Measurements from ENCODE around the gene SDCBP2. TPM values are rescaled to one million over a fixed set of nuclear protein-coding genes. Genes with fewer than 3 reads are reported as not detected.

Gene SDCBP2
- total and polyA plus RNA-seq, 10 of the 15 experiments (the other 5 are each of a cell fraction or from before 2014, with no cell fraction given), result 0.16 to 2.4 (median 1.1) TPM; not detected in 1

GRCh38 chr20:1323830-1324597, 4.9 kb downstream of the SDCBP2 start:
- FAIRE-seq, result no peak
- Histone ChIP-seq H3K9ac (ENCODE audit: control insufficient read depth, insufficient read depth, low read length) (no peak overlapping the region), H2AFZ (ENCODE audit: control insufficient read depth, low read depth, low read length) (no peak overlapping the region), H3K79me2 (ENCODE audit: control insufficient read depth, insufficient read depth, low read length) (peaks cover 37% of the 10 kb centered on the region), H3K4me3 (no peak overlapping the region), H3K4me2 (ENCODE audit: control insufficient read depth, insufficient read depth) (no peak overlapping the region; the same call in 1 of the 2 replicates), H3K27me3 (replicated peaks in 1 of 2; ENCODE audit: control insufficient read depth in 2 of 2, insufficient read depth in 2 of 2, low read length in 1 of 2) (no peaks in the 10 kb centered on the region), H4K20me1 (ENCODE audit: control insufficient read depth, insufficient read depth) (no peaks in the 10 kb centered on the region), H3K9me3 (replicated peaks; ENCODE audit: control insufficient read depth, insufficient read depth, low read length) (no peaks in the 10 kb centered on the region; the same call in 2 of the 3 replicates), H3K36me3 (ENCODE audit: control insufficient read depth in 2 of 2, insufficient read depth in 2 of 2, low read length in 1 of 2) (no peaks in the 10 kb centered on the region), H3K4me1 (ENCODE audit: control insufficient read depth, insufficient read depth, low read length) (peaks cover 27% of the 10 kb centered on the region), H3K27ac (ENCODE audit: control insufficient read depth, insufficient read depth) (no peak overlapping the region)
- CTCF ChIA-PET, result interaction anchor here (1.0 to 7.6 kb wide), 6 partner anchors 9 to 113 kb away, joined by 3 to 55 read pairs (median 6); partner anchors contain the start of gene FKBP1A
- SMC1A ChIA-PET (ENCODE audit: uncharacterized antibody, unreplicated experiment), result interaction anchor here (0.7 to 2.9 kb wide), 7 partner anchors 9 to 143 kb away, joined by 3 to 11 read pairs (median 4); partner anchors contain the start of gene FKBP1A
- RAD21 ChIA-PET (ENCODE audit: unreplicated experiment), result interaction anchor here (1.6 kb wide), 1 partner anchor 111 kb away, joined by 4 read pairs; no protein-coding TSS in a partner anchor
- ATAC-seq, result no peak
- POLR2A ChIA-PET, result interaction anchor here (1.1 to 7.0 kb wide), 2 partner anchors 21 to 67 kb away, joined by 3 to 76 read pairs; partner anchors contain the start of gene FKBP1A
- no TSS peak for BruUV-seq (replicated peaks)
- TF ChIP-seq HDGF (IDR thresholded peaks at IDR 0.05) (no peak), FOXK2 (IDR thresholded peaks at IDR 0.05) (no peak), TBL1XR1 (IDR thresholded peaks at IDR 0.05; ENCODE audit: low read depth, low read length) (no peak), MTA2 (IDR thresholded peaks at IDR 0.05; ENCODE audit: low read depth) (no peak)
- in situ Hi-C loops (cut with MboI), result no loop called here
- intact Hi-C loops (cut with micrococcal nuclease; ENCODE audit: unreplicated experiment), result loop anchor here (2.0 kb wide), 2 partner anchors 53 to 65 kb away; no protein-coding TSS in a partner anchor
- no peak for DNase-seq (ENCODE audit: low read depth, low spot score)
- 61% methylated on average over 12 of the region's 12 CpGs for WGBS (ENCODE audit: insufficient coverage, insufficient replicate concordance, low lambda C conversion rate, missing lambda C conversion rate)

- no peaks in the 10 kb centered on the region for H3K36me3 ChIP-seq (ENCODE audit: control insufficient read depth in 2 of 2, insufficient read depth in 2 of 2, low read length in 1 of 2)
- CTCF ChIA-PET, result interaction anchor here (1.0 to 7.6 kb wide), 5 partner anchors 8 to 180 kb away, joined by 3 to 55 read pairs (median 8); no protein-coding TSS in a partner anchor
- no peak overlapping the region for H3K9ac ChIP-seq (ENCODE audit: control insufficient read depth, insufficient read depth, low read length)
- no peak overlapping the region for H2AFZ ChIP-seq (ENCODE audit: control insufficient read depth, low read depth, low read length)
- H3K9me3 ChIP-seq (replicated peaks; ENCODE audit: control insufficient read depth, insufficient read depth, low read length), result no peaks in the 10 kb centered on the region; the same call in 2 of the 3 replicates
- no peaks in the 10 kb centered on the region for H3K27me3 ChIP-seq (replicated peaks in 1 of 2; ENCODE audit: control insufficient read depth in 2 of 2, insufficient read depth in 2 of 2, low read length in 1 of 2)
- no peak for FAIRE-seq
- H3K4me2 ChIP-seq (ENCODE audit: control insufficient read depth, insufficient read depth), result no peak overlapping the region
- intact Hi-C loops (cut with micrococcal nuclease; ENCODE audit: unreplicated experiment), result no loop called here
- POLR2A ChIA-PET, result no interaction called here
- TF ChIP-seq POLR2AphosphoS5 (IDR thresholded peaks at IDR 0.05; ENCODE audit: low read length) (no peak), ESRRA (IDR thresholded peaks at IDR 0.05; ENCODE audit: low read length) (no peak), ZNF622 (IDR thresholded peaks at IDR 0.05) (no peak)
- TF ChIP-seq, protein P1, sequence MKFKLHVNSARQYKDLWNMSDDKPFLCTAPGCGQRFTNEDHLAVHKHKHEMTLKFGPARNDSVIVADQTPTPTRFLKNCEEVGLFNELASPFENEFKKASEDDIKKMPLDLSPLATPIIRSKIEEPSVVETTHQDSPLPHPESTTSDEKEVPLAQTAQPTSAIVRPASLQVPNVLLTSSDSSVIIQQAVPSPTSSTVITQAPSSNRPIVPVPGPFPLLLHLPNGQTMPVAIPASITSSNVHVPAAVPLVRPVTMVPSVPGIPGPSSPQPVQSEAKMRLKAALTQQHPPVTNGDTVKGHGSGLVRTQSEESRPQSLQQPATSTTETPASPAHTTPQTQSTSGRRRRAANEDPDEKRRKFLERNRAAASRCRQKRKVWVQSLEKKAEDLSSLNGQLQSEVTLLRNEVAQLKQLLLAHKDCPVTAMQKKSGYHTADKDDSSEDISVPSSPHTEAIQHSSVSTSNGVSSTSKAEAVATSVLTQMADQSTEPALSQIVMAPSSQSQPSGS (IDR thresholded peaks at IDR 0.05; ENCODE audit: low read length), result no peak
- H3K79me2 ChIP-seq (ENCODE audit: control insufficient read depth, insufficient read depth, low read length), result peaks cover 30% of the 10 kb centered on the region
- peaks cover 19% of the 10 kb centered on the region for H3K4me1 ChIP-seq (ENCODE audit: control insufficient read depth, insufficient read depth, low read length)
- ATAC-seq, result no peak
- SMC1A ChIA-PET (ENCODE audit: uncharacterized antibody, unreplicated experiment), result interaction anchor here (1.2 to 2.9 kb wide), 6 partner anchors 8 to 115 kb away, joined by 3 to 11 read pairs (median 4); partner anchors contain the start of gene FKBP1A
- 60% methylated on average over 6 of the region's 6 CpGs for WGBS (ENCODE audit: insufficient coverage, insufficient replicate concordance, low lambda C conversion rate, missing lambda C conversion rate)
- no peaks in the 10 kb centered on the region for H4K20me1 ChIP-seq (ENCODE audit: control insufficient read depth, insufficient read depth)
- H3K4me3 ChIP-seq, result no peak overlapping the region
- RAD21 ChIA-PET (ENCODE audit: unreplicated experiment), result interaction anchor here (1.6 kb wide), 1 partner anchor 112 kb away, joined by 4 read pairs; no protein-coding TSS in a partner anchor
- no TSS peak for BruUV-seq (replicated peaks)
- no peak overlapping the region for H3K27ac ChIP-seq (ENCODE audit: control insufficient read depth, insufficient read depth)
- no peak for DNase-seq (ENCODE audit: low read depth, low spot score)
- in situ Hi-C loops (cut with MboI), result no loop called here
These were observed 5.7 kb downstream of the SDCBP2 start for GRCh38 chr20:1323256-1323655.

Measured in GM12878 (cell line).